Measurements from ENCODE around the gene NPIPA2.
"Not testable (repeated sequence)": the region's sequence is repeated elsewhere in the genome, so short reads cannot be mapped to it uniquely, and the experiment has no call there.

NPIPA2 gene
- total RNA-seq: 0 reads per million in 2 donors

DNA sequence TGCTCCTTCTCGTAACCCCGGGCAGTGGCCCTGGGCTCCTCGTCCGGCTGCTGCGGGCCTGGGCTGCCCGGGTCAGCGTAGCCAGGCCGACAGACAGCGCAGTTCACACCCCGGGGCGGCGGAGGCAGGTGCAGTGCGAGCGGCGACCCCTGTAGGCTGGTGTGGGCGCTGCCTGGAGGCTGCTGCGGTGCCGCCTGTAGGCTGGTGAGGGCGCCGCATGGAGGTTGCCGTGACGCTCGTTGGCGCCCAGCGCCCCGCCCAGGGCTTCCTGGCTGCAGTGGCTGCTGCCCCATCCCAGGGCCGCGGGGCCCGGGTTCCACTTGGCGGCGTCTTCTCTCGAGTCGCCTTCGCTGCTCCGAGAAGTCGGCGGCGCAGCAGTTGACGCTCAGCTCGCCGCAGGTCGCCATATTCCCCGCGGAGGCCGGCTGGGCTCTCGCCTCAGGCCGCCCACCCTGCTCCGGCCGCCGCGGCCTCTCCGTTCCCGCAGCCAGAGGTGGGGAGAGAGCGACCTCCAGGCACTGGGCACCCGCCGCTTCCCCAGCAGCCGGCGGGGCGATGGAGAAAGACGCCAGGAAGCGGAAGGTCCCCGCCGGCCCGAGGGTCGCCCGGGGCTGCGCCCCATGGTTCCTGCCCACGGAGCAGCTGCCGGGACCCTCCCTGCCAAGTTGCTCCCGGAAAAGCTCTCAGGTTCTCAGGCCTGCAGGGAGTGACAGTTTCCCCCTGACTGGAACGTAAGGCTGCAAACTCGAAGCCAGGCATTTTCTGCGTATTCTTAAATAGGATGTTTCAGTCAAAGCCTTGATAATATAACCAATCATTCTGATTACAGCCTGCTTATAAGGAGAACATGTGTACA lies at the start of gene NPIPA2:
TSS of gene NPIPA2 (plus strand) at position 261 of the 856 bp plus-strand sequence. CDS start 5,533 bp downstream, outside the sequence.
- DNase-seq: not testable (repeated sequence)

DNA sequence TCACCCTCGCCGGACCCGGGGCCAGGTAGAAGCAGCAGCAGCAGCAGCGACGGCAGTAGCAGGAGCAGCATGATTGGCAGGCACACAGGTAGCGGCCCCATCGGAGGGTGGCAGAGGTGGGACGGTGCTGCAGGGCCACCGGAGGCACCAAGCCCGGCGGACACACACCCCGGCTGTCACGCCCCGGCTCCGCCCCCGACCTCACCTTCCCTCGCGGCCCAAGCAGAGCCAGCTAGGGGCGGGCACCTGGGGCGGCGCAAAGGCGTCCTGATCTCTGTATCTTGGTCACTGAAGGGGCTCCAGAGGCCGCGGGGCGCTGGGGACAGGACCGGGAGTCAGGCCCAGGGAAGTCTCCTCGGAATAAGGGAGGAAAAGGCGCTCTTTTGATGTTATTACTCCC lies 48.2 kb upstream of the NPIPA2 start, which contains the start of gene PLA2G10:
TSS of gene PLA2G10 (minus strand) at position 180 of the 400 bp plus-strand sequence. CDS start at position 101, 79 bp downstream.
- DNase-seq: not testable (repeated sequence)

DNA sequence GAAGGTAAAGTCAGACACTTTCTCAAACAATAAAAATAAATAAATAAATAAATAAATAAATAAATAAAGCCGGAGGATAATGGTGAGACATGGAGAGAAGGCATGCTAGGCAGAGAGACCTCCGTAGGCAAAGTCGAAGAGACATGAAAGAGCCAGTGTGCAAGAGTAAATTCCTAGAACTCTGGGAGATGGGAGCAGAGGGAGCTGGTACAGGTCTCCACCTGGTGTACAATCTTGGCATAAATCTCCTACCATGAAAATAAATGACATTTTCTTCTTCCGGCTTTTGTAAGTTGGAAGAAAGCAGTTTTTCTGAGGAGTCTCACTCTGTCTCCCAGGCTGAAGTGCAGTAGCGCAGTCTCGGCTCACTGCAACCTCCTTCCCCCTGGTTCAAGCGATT lies 40.5 kb upstream of the NPIPA2 start:
- DNase-seq: not testable (repeated sequence)

DNA sequence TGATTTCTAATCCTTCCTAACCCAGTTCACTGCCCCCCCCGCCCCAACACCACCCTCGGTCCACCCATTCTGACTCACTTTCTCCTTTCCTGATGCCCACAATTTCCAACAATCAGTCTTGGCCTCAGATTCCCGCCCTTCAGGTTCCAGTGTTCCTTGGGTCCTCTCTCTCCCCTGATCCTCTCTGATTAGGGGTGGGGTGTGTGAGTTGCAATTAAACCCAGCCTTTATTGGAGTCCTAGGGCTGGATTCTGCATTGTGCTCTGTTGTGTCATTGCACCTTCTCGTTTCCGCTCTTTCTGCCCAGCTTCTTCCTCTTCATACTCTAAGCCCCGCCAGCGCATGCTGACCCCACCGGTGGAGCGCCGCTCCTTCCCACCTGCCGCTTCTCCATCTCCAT lies 39.7 kb upstream of the NPIPA2 start:
- not testable (repeated sequence) for DNase-seq

DNA sequence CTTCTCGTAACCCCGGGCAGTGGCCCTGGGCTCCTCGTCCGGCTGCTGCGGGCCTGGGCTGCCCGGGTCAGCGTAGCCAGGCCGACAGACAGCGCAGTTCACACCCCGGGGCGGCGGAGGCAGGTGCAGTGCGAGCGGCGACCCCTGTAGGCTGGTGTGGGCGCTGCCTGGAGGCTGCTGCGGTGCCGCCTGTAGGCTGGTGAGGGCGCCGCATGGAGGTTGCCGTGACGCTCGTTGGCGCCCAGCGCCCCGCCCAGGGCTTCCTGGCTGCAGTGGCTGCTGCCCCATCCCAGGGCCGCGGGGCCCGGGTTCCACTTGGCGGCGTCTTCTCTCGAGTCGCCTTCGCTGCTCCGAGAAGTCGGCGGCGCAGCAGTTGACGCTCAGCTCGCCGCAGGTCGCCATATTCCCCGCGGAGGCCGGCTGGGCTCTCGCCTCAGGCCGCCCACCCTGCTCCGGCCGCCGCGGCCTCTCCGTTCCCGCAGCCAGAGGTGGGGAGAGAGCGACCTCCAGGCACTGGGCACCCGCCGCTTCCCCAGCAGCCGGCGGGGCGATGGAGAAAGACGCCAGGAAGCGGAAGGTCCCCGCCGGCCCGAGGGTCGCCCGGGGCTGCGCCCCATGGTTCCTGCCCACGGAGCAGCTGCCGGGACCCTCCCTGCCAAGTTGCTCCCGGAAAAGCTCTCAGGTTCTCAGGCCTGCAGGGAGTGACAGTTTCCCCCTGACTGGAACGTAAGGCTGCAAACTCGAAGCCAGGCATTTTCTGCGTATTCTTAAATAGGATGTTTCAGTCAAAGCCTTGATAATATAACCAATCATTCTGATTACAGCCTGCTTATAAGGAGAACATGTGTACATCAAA lies 38.9 kb upstream of the NPIPA2 start, which contains the start of gene NPIPA3:
TSS of gene NPIPA3 (plus strand) at position 256 of the 856 bp plus-strand sequence. CDS start 5,533 bp downstream, outside the sequence.
- DNase-seq: not testable (repeated sequence)

DNA sequence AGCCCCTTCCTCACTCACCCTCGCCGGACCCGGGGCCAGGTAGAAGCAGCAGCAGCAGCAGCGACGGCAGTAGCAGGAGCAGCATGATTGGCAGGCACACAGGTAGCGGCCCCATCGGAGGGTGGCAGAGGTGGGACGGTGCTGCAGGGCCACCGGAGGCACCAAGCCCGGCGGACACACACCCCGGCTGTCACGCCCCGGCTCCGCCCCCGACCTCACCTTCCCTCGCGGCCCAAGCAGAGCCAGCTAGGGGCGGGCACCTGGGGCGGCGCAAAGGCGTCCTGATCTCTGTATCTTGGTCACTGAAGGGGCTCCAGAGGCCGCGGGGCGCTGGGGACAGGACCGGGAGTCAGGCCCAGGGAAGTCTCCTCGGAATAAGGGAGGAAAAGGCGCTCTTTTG lies 9.1 kb upstream of the NPIPA2 start:
- not testable (repeated sequence) for DNase-seq

DNA sequence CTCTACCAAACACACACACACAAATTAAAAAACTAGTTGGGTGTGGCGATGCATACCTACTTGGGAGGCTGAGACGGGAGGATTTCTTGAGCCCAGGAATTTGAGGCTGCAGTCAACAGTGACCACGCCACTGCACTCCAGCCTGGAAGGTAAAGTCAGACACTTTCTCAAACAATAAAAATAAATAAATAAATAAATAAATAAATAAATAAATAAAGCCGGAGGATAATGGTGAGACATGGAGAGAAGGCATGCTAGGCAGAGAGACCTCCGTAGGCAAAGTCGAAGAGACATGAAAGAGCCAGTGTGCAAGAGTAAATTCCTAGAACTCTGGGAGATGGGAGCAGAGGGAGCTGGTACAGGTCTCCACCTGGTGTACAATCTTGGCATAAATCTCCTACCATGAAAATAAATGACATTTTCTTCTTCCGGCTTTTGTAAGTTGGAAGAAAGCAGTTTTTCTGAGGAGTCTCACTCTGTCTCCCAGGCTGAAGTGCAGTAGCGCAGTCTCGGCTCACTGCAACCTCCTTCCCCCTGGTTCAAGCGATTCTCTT lies 1.4 kb upstream of the NPIPA2 start:
- DNase-seq: not testable (repeated sequence)

DNA sequence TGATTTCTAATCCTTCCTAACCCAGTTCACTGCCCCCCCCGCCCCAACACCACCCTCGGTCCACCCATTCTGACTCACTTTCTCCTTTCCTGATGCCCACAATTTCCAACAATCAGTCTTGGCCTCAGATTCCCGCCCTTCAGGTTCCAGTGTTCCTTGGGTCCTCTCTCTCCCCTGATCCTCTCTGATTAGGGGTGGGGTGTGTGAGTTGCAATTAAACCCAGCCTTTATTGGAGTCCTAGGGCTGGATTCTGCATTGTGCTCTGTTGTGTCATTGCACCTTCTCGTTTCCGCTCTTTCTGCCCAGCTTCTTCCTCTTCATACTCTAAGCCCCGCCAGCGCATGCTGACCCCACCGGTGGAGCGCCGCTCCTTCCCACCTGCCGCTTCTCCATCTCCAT lies 539 bp upstream of the NPIPA2 start:
- not testable (repeated sequence) for DNase-seq

DNA sequence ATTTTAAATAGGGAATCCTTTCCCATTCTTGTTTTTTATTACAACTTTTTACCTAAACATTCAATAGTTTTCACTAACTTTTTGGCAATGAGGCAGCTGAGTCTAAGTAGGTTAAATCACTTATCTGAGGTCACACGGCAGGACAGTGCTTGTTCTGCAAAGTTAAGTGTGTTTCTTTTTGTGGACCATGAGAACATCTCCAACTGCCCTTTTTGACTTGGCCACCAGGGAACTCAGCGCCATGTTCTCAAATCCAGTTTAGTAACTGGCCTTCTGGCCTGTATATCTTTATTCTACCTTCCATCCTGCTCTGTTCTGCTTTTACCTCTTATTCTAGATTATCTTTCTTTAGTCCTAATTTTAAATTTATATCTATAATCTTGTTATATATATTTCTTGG lies 31.3 kb downstream of the NPIPA2 start:
- not testable (repeated sequence) for DNase-seq

DNA sequence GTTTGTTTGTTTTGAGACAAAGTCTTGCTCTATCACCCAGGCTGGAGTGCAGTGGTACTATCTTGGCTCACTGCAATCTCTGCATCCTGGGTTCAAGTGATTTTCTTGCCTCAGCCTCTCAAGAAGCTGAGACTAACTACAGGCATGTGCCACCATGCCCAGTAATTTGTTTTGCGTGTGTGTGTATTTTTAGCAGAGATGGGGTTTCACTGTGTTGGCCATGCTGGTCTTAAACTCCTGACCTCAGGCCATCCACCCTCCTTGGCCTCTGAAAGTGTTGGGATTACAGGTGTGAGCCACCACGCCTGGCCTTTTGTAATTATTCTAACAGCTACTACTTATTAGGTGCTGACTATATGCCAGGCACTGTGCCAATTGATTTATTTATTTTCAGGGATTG lies 33.3 kb downstream of the NPIPA2 start:
- DNase-seq: not testable (repeated sequence)

DNA sequence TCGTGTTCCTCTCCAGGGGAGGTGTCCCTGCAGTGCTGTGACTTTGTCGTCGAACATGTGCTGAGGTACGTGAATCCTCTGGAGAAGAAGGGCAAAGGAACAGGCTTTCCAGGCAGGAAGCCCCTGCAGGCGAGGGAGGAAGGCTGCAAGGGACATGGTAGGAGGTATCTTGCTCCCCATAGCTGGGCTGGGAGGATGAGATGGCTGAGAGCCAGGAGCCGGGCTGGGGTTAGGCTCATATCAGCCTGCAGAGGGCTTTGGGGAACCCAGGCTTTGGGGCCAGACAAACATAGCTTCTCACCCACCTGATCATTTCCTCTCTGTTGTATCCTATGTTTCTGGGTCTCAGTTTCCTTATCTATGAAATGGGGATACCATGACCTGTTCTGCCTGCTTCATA lies 34.4 kb downstream of the NPIPA2 start:
- not testable (repeated sequence) for DNase-seq

DNA sequence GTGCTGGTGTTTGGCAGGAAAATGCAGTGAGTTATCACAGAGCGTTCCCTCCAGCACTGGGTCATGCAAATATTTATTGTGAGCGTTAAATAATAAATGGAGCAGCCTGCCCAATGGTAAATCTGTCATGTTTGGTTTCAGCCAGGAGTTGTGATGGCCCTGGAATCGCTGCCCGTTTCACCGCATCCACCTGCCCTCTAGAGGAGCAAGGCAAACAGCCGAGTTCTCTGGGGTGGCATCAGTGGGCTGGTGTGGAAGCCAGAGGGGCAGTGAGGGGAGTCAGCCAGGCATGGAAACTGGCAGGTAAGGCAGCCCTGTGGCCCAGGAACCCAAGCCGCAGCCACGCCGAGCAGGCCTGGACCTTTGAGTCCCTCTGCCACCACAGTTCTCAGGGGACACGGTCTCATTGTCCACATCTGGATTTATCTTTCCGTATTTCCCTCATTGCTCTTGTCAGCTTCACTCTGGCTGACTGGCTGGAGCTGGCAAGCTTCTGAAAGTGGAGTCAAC lies 37.1 kb downstream of the NPIPA2 start:
- not testable (repeated sequence) for DNase-seq

DNA sequence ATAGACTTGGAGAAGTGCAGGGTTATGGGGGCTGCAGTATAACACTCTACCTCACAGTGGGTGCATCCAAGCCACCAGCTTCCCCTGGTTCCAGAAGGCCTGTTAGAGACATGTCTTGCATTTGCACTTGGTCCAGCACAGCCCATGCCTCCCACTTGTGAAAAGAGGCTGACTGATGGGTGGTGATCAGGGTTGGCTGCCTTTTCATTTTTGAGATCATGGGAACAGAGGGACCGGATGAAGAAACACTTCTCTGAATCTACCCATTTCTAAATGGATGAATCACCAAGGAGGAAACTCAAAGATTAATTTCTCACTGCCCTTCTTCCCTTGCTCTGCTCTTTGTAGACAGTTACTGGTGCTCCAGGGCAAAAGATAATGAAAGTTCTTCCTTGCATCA lies 43.8 kb downstream of the NPIPA2 start:
- not testable (repeated sequence) for DNase-seq

DNA sequence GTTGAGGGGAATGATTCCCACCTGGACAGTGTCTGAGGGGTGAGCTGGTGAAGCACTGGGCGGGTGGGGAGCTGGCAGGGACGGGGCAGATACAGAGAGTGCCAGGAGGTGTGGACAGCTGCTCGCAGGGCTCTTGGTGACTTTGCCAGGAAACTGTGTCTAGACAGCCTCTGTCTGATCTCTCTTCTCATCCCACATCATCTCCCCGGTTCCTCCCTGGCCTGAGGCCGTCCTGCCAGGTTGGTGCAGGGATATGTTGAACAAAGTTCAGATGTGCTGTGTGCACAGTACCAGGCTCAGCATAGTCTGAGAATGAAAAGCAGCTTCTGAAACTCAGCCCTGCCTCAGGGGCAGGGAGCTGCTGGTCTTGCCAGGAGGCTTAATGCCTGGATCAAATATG lies 47.2 kb downstream of the NPIPA2 start:
- DNase-seq: not testable (repeated sequence)

DNA sequence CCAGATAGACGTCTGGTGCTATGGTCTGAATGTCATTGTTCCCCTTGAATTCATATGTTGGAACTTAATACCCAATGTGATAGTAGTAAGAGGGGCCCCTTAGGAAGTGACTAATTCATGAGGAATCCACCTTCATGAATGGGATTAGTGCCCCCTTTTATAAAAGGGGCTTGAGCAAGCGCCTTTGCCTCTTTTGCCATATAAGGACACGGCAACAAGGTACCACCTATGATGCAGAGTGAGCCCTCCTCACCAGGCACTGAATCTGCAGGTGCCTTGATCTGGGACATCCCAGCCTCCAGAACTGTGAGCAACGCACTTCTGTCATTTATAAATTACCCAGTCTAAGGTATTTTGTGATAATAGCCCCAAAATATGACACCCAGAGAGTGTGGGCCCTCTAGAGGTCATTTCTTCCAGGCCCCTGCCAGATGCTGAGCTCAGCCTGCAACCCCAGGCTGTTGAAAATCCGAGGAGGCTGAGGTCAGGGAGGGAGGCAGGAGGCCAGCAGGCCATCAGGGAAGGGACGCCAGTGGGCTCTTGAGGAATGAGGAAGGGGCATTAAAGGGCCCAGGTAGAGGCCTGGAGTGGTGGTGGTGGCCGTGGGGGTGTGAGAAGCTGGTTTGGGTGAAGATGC lies 48.1 kb downstream of the NPIPA2 start:
- not testable (repeated sequence) for DNase-seq

DNA sequence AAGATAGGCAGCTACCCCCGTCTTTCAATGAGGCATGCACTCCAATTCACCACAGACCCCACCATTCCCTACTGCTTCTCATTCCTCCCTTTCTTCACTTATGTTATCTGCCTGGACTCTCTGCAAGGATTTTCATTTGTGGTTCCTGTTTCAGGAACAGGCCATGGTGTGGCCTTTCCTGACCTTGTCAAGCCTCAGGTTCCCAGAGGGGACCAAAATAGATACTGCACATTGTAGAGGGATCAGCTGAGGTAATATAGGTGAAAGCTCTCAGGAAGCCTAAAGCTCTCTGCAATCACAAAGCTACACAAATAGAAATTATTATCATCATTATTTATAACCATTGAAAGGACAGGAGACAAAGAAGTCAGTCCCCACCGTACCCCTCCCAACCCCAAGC lies 50.6 kb downstream of the NPIPA2 start:
- not testable (repeated sequence) for DNase-seq

DNA sequence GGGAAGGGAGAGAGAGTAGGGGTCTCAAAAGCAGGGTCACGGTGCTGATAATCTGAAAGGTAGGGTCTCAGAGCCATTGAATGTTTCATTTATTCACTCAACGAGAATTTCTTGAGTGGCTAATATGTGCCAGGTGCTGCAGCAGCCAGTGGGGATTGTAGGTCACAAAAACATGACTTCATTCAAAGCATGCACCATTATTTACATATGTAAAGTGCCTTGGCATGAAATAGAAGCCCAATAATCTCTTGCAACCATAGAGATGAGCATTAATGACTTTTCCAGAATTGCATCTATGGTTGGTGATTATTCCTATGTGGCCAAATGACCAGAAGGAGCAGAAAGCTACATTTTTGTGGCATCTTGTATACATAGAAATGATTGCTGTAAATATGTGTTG lies 55.2 kb downstream of the NPIPA2 start:
- DNase-seq: not testable (repeated sequence)

DNA sequence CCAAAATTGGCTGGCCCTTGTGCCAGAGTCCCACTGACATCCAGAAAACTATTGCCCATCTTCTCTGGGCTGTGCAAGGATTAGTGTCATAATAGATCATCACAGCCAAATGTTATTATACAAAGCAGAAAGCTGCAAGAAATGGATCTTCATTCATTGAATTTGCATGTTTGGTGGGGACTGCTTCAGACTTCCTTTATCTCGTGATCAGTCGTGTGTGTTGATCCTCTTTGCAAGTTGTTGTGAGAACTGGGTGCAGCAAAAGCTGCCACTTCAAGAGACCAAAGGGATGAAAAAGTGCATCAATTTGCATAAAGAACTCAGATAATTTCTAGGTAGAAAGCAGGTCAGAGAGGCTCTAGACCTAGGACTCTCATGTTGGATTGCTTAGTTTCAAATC lies 61.2 kb downstream of the NPIPA2 start:
- DNase-seq: not testable (repeated sequence)

DNA sequence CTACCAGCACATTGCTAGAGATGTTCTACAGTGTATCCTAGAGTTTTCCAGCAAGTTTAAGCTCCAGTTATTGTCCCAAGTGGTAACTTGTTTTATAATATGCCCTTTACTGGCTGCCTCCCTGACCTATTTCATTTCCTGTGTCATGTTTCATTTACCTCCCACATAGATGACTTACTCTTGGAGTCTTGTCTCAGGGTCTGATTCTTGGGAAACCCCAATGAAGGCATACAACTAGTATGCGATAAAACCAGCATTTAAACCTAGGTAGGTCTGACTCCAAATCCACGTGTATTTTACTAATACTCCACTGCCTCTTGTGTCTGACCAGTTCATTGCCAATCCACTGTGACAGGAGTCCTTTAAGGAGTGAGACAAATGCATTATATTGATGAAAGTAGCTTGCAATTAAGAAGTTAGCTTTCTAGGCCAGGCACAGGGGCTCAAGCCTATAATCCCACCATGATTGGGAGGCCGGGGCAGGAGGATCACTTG lies 64.9 kb downstream of the NPIPA2 start:
- not testable (repeated sequence) for DNase-seq

DNA sequence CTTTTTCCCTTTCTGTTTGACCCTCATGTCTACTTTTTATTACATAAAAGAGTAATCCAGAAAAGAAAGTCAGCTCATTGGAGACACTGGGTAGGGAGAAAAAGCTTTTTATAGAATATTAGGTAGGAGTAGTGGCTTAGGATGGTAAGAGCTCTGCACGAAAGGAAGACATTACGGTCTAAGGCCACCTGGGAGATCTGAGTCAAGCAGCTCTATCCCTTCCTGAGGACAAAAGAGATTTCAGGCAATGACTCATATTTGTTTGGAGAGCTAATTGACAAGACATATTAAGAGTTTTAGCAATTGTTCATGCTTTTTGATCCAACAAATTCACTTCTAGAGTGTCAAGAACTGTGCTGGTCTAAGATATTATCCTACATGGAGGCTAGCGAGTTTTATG lies 71.6 kb downstream of the NPIPA2 start:
- not testable (repeated sequence) for DNase-seq

Measured in T-helper 2 cell (primary cell).